Caki2 (cell line): ENCODE data around the gene VDAC1. TPM values are rescaled to one million over a fixed set of nuclear protein-coding genes. Genes with fewer than 3 reads are reported as not detected.
"Not testable (repeated sequence)": the region's sequence is repeated elsewhere in the genome, so short reads cannot be mapped to it uniquely, and the experiment has no call there.

Source experiments
- DNase-seq: peaks from one replicate; pipeline ENCODE4 v3.0.0-alpha.2; 2015; ENCODE audit warnings: low read depth
- in situ Hi-C: cut with HindIII; loops from 2 replicates; pipeline ENCODE4 v1.10.0; 2016; ENCODE audit warnings: low sequenced_read_pairs, low pct_unique_long_range_greater_than_20kb, mixed read lengths
- total RNA-seq: library from RNA; depleted of rRNA; stranded (reverse); fragments of >200 nt; shearing (Covaris generic); gene quantifications from 2 replicates; pipeline ENCODE4 v1.2.3, GENCODE V29; 2014; ENCODE audit warnings: low replicate concordance

The VDAC1 gene
- total RNA-seq, 1 experiment from 2014 or later: 576 TPM

DNA sequence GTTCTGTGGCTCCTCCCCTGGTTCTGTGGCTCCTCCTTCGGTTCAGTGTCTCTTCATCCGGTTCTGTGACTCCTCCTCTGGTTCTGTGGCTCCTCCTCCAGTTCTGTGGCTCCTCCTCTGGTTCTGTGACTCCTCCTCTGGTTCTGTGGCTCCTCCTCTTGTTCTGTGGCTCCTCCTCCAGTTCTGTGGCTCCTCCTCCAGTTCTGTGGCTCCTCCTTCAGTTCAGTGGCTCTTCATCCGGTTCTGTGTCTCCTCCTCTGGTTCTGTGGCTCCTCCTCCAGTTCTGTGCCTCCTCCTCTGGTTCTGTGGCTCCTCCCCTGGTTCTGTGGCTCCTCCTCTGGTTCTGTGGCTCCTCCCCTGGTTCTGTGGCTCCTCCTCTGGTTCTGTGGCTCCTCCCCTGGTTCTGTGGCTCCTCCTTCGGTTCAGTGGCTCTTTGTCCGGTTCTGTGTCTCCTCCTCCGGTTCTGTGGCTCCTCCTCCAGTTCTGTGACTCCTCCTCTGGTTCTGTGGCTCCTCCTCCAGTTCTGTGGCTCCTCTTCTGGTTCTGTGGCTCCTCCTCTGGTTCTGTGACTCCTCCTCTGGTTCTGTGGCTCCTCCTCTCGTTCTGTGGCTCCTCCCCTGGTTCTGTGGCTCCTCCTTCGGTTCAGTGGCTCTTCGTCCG is 68.7 kb downstream of the VDAC1 start:
- DNase-seq, in situ Hi-C loops: not testable (repeated sequence)

DNA sequence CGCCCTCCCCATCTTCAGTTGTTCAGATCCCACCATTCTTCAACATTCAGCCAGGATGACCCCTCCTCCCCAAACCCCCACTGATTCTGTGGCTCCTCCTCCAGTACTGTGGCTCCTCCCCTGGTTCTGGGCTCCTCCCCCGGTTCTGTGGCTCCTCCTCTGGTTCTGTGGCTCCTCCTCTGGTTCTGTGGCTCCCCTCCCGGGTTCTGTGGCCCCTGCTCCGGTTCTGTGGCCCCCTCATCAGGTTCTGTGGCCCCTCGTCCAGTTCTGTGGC is 69.2 kb downstream of the VDAC1 start:
- in situ Hi-C loops: no loop called here
- DNase-seq: no peak

GRCh38 chr5:133934822-133935666 is 69.7 kb downstream of the VDAC1 start:
- no peak for DNase-seq
- in situ Hi-C loops: no loop called here

GRCh38 chr5:133934311-133934710 is 70.5 kb downstream of the VDAC1 start:
- in situ Hi-C loops: no loop called here
- DNase-seq: no peak

DNA sequence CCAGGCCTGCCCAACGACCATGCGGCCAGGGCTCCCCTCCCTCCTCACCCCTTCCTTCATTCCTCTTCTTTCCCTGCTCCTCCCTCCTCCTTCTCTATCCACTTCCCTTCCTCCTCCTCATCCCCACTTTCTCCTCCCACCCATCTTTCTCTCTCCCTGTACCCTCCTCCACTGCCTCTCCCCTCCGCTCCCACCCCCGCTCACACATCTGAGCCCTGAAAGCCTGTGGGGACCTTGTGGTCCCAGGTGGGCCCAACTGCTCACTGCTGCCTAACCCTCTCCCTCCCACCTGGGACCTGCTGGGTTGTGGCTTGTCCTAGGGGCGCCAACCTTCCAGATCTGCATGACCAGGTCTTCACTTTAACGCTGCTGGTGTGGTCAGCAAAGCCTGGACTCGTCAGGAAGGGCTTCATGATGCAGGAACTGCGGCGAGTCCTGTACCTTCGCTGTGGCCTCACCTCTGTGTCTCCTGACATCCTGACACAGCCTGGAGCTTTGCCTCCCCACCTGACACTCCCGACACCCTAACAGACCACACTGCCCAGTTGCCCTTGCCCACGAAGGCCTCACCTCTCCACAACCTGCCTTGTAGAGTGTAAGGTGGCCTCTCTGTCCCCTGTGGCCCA is 71.0 kb downstream of the VDAC1 start:
- in situ Hi-C loops: no loop called here
- DNase-seq: no peak

DNA sequence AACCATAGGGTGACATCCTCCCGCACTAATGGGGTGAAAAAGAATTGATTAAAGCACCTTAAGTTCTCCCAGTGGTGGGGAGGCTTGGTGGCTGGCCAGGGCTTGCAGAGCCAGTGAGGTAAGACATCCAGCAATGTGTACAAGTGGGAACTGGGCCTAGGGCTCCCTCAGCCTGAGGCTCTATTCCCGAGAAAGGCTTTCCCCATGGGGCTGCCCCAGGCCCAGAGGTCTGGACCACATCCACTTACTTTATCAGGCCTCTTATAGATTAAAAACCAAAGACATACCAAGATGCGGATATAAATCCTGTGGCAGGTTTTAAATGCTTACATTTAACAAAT is 71.6 kb downstream of the VDAC1 start:
- in situ Hi-C loops: no loop called here
- DNase-seq: no peak

DNA sequence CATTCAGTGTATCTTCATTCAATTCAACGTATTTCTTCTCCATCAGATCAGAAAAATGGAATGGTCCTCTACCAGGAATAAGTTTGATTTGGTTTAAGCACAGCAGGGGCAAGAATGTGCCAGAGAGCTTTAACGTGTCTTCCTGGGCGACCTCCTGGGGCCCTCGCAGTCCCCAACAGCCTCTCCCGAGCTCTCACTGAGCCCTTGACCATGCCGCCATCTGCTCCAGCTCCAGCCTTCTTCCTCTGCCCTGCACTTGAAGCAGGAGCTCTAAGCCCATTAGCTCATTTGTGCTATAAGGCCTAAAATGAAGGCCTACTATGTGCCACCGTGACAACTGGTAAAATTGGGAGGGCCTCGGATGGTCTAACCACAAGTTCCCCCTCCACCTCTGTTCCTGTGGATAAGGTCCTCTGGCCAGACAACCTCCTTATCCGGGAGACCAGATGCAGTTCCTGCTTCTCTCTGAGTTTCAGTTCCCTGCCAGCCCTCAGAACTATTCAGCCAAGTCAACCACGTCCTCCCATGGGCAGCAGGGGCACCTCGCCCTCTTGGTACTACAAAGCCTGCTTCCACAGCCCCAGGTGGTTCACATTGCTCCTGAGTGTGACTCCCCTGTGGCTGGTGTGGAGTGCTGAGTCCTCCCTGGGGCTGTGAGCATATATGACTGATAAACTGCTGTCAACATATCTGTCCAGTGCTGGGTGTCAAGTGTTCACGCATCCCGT is 72.2 kb downstream of the VDAC1 start:
- no peak for DNase-seq
- in situ Hi-C loops: no loop called here

GRCh38 chr5:133931546-133931945 is 73.2 kb downstream of the VDAC1 start:
- DNase-seq: no peak
- in situ Hi-C loops: no loop called here

GRCh38 chr5:133930813-133931090 is 74.0 kb downstream of the VDAC1 start:
- DNase-seq: no peak
- in situ Hi-C loops: no loop called here

GRCh38 chr5:133930061-133930812 is 74.5 kb downstream of the VDAC1 start:
- in situ Hi-C loops: no loop called here
- no peak for DNase-seq

DNA sequence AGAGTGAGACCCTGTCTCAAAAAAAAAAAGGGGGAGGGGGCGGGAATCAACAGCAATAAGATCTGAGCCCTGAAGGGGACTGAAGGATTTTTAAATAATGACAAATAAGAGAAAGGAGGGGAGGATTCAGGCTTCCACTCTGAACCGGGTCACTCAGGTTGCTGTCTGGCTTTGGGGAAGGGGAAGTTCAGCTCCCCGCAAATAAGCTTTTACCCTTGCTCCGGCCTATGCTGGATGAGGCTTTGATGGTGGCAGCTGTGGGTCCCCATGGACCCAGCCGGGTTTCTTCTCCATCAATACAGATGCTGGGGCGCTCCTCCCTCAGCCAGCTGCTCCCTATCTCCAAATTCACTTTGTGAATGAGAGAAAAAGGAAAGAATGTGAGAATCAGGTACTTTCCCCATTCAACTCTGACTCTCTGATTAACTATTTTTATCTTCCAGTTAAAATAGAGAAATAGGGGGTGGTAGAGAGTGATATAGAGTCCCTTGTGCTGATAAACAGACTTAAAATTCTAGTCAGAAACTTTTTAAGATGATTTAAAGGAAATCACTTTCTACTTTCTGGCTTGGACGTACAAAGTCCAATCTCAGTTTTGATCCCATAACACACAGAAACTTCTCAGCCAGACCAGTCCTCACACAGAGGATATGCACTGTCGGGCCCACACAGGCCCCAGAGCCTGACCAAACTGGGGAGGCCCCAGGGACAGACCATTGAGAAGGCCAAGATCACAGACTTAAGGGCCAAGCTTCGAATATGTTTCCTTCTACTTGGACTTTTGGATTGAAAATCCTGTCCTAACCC is 76.0 kb downstream of the VDAC1 start:
- no peak for DNase-seq
- in situ Hi-C loops: no loop called here

GRCh38 chr5:133927300-133928180 is 77.2 kb downstream of the VDAC1 start:
- in situ Hi-C loops: no loop called here

DNA sequence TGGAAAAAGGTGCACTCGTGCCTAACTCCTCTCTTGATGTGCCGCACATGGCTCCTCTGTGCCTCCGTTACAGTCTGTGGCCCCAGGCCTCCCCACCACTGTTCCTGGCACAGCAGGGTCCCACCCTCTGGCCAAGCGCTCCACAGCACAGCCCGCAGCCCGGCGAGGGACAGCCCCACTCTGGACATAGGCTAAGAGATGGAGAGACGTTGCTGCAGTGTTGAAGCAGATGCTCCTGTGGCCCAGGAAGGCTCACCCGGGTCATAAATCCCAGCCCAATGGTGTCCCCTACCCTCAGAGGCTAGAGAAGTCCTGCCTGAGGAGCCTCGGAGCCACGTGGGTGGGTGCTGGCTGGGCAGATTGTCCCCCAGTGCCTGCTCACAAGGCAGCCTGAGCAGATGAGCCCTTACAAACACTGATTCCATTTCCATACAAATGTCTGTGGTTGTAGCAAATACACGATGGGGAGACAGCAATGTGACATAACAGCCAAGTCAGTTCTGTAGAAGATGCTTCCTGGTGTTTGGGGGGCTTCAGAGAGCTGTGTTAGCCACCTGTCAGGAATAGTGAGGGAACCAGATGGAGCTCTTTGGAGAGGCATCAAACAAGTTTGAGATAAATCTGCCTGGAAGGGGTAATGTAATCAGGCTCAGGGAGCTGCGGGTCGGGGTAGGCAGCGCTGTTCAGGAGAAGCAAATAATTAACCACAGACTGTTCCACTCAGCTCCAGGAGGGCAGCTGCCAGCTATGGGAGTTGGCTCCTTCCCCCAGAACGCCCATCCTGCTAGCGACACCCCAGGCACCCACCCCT is 78.1 kb downstream of the VDAC1 start:
- DNase-seq: no peak

More at GRCh38 chr5:133927300-133928180, 77.2 kb downstream of the VDAC1 start:
- no peak for DNase-seq

GRCh38 chr5:133925866-133926488 is 78.8 kb downstream of the VDAC1 start:
- no peak for DNase-seq
- in situ Hi-C loops: no loop called here

More for the DNA sequence above, 78.1 kb downstream of the VDAC1 start:
- in situ Hi-C loops: no loop called here

DNA sequence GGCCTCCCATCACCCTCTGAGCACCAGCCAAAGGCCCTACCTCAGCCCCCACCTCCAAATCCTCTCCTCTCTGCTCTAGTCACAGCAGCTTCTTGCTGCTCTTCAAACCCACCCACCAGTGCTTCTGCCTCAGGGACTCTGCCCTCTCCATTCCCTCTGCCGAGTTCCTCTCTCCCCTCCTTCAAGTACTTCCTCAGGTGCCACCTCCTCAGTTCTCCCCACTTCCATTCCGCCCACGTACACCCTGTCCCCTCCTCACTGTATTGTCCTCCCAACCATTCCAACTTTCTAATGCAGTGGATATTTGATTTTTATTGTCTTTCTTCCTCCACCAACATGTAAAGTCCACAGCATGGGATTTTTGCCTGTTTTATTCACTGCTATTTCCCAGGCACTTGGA is 79.5 kb downstream of the VDAC1 start:
- no peak for DNase-seq
- in situ Hi-C loops: no loop called here
